GM21825 (cell line): Measurements from ENCODE around the gene GPR151.
"Not testable (repeated sequence)": the region's sequence is repeated elsewhere in the genome, so short reads cannot be mapped to it uniquely, and the experiment has no call there.

Source experiments
- ATAC-seq: cut with Tn5 transposase; IDR thresholded peaks from one replicate; pipeline ENCODE4 v1.9.1; 2021; ENCODE audit warnings: mild to moderate bottlenecking, moderate library complexity; ENCODE audit not compliant: unreplicated experiment

Gene GPR151

DNA sequence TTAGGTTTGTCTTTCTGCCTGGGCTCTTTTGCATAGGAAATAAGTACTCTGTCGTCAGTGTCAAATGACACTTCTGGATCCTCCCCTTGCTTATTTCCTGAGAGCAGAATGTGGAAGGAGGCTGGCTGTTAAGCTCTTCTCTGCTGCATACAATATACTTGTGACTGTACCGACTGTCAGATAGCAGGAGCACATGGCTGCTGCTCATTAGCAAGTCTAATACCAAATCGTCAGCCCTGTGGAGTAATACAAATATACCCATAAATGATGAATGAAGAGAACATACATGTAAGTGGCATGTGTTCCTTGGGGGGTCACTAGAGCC lies at the start of gene GPR151:
GPR151 (minus strand) TSS at position 40 of the 325 bp plus-strand sequence. CDS start 77 bp downstream, outside the sequence.
- no peak for ATAC-seq

DNA sequence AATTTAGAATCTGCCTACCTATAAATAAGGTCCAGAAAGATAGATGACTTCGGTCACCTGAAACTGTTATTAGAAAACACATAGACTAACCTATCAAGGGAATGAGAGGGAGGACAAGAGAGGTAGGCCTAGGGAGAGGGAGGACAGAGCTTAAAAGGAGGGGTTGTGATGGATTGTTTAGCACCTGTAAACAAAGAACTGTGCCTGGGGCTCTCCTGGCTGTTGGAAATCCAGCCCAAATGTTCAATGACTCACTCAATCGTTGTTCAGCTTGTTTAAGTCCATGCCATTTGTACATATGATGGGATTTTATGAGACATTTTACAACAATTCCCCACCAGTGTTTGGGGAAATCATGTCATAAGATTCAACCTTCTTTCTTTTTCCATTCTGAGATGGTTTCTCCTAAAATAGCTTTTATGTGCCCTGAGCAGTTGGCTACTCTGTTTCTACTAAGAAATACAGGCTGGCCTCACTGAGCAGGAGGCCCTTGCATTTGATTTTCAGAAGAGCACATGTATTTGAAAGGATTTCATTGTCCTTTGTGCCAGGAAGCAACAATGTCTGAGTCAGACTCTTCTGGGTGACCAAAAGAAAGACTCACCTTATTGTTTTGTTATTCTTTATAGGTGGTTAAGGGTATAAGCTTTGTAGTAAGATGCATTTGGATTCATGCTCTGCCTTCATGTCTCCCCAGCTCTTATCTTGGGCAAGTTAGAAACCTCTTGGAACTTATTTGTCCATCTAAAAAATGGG lies 48.2 kb upstream of the GPR151 start:
- no peak for ATAC-seq

DNA sequence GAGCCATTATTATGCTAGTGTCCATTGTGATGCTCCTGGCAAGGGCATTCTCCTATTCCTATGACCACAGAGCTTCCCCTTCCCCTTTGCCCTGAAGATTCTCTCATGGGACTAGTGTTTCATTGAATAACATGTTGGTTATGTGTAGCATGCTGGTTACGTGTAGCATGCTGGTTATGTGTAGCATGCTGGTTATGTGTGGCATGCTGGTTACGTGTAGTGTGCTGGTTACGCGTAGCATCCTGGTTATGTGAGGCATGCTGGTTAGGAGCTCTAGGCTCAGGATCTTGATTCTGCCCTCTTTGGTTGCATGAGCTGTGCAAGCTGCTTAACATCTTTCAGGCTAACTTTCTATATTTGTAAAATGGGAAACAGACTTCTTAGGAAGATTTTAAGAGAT lies 46.5 kb upstream of the GPR151 start:
- no peak for ATAC-seq

DNA sequence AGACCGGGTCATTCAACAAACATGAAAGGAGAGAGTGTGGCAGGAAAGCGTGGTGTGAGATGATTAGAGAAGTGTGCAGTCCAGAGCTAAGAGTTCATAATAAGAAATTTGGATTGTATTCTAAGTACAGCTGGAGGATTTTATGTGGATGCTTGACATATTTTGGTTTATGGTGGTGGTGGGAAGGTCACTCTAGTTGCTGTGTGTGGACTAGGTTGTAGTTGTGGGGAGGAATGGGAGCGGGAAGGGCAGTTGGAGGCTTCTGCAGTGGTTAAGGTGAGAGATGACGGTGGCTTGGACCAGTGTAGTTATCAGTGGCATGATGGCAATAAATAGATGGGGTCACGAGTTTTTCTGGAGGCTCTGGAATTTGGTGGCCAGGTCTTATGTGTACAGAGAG lies 45.7 kb upstream of the GPR151 start:
- ATAC-seq = no peak

DNA sequence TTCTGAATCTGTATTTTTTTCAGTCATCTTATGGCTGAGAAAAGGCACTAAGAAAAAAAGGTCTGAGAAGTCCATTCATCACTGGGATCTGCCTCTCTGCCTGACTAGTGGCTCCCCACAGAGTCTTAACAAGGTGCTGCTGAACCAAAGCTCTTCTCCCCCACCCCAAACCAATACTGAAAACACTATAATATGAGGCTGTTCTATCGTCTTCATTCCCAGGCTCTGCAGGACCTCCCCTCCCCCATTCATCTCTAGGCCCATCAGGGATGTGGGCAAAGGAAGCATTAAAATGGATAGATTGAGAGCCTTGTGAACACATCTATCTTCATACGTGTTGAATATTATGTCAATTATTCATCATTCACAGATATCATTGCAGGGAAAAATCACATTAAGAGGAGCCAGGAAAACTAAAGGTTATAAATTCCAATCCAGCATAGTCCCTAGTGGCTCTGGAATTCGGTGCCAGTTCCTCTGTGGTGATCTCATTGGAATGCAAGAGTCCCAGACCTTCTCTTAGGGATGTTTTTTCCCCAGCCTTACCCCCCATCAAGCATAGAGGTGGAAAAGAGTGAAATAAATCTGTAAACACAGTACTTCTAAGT lies 44.3 kb upstream of the GPR151 start:
- ATAC-seq = no peak

DNA sequence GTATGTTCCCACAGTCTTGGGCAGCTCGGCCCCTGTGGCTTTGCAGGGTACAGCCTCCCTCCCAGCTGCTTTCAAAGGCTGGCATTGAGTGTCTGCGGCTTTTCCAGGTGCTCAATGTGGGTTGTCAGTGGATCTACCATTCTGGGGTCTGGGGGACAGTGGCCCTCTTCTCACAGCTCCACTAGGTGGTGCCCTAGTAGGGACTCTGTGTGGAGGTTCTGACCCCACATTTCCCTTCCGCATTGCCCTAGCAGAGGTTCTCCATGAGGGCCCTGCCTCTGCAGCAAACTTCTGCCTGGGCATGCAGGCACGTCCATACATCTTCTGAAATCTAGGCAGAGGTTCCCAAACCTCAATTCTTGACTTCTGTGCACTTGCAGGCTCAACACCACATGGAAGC lies 40.9 kb upstream of the GPR151 start:
- not testable (repeated sequence) for ATAC-seq

DNA sequence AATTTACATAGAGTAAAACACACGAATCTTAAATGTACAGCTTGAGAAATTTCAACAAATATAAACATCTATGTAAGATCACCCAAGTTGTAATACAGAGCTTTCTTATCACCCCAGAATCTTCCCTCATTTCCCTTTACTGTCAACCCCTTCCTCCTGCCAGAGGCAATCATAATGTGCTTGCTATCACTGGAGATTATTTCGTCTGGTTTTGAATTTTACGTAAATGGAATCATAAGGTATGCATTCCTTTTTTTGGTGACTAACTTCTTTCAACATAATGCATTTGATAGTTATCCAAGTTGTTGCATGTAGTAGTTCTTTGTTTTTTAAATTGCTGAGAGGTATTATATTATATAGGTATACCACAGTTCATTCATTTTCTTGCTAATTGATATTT lies 37.5 kb upstream of the GPR151 start:
- no peak for ATAC-seq

DNA sequence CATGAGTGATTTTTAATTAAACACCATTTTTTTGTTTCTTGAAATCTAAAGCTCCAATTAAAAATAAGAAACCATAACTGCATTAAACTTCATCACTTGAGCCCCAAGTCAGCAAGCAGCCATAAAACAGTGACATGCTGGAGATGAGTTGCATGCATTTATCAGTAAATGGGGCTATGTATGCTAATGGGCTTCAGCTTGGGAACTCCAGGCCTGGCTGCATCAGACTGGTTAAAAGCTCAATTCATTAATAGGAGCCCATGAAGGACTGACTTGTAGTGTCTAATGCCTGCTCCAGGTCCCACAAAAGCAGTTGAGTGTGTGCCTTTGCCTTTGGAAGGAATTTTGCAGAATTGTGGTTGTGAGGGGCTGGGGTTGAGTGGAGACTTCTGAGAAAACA lies 33.6 kb upstream of the GPR151 start:
- no peak for ATAC-seq

DNA sequence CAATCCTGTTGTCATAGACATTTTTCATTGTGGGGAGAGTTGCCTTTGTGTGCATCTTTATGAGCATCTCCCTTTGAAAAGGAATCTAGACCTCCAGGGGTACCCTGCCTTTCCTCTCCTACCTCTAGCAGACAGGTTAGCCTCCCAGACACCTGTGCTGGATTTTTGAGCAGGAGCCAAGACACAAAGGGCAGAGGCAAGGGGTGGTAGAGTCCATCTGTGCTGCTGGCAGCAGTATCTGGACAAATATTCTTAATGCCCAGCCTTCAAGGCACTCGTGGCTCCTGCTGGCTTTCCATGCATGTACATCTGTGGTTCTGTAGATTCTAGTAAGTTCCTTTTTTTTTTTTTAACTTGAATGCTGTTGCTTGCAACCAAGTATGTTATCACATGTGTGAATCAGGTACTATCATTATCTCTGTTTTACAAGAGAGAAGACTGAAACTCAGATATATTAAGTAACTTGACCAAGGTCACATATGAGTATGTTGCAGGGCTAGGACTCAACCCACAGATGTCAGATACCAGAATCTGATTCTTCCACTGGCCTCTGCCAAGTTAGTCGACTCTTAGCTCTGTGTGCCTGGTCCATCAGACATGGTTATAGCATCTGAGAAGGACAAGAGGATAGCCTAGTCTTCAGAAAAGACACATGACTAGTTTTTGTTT lies 32.9 kb upstream of the GPR151 start:
- ATAC-seq = no peak

DNA sequence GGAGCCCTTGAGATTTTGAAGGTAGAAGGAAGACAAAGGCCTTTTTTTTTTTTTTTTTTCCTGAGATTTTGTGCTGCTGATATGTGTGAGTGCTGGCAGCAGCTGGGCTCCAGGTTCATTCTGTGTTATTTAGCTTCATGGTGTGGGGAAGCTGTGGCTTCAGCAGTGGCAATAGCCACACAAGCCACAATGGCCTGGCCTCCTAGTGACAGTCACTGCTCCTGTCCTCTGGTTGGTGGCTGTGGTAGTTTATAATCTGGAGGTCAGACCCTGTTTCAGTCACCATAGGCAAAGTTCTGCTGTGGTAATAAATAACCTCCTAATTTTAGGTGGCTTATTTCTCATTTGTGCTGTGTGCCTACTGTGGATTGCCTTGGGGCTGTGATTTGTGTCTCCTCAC lies 28.2 kb upstream of the GPR151 start:
- no peak for ATAC-seq

DNA sequence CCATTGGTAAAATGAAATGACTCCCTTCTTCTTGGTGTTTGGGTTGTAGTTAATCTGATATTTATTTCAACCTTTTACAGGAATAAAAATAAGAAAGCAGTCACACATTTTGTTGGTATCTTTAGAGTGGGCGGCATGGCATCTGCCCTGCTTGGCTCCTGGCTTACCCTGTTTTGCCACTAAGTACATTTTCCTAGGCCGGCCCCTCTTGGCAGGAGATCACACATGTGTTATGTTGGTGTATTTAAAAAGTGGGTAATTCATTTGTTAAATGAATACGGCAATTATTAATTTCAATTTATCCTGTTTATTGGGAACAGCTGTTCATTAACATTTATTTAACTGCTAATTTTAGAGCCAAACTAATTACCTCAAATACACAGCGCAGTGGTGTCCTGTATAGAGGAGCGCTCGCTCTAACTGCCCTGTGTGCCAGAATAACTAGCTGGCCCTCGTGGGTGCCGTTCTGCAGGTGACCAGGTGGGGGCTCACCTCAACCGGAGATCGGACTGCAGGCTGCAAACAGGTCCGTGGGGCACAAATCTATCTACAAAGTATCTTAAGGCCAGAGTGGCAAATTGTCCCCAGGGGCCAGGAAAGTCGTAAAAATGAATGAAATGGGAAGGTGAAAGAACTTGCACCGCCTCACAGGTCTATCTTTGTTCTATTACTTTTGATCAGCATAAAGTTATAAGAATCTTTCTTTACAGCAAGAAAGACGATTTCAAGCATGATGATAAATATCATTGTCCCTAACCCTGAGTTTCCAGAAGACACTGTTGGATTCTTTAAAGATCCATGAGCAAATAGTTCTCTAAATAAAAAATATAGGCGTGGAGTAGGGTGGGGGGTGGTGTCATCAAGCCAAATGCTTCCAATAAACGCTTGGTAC lies 26.2 kb upstream of the GPR151 start:
- ATAC-seq = peak; percentile 99

DNA sequence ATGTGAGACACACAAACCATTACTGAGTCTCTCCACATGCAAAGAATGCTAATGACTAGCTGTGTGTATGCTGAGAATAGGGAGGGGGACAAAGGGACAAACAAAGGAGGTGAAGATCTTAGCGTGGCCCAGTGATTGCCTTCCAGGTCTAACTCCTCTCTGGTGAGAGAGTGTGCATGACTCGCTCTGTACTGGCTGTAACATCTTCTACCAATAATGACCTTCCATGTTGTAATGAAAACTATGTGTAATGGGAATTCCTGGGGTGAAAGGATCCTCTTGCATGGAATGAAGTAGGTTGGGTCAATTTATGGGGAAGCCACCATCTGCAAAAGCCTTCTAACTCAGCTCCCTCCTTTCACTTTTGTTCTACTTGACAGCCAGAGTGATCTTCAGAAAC lies 24.4 kb upstream of the GPR151 start:
- no peak for ATAC-seq

DNA sequence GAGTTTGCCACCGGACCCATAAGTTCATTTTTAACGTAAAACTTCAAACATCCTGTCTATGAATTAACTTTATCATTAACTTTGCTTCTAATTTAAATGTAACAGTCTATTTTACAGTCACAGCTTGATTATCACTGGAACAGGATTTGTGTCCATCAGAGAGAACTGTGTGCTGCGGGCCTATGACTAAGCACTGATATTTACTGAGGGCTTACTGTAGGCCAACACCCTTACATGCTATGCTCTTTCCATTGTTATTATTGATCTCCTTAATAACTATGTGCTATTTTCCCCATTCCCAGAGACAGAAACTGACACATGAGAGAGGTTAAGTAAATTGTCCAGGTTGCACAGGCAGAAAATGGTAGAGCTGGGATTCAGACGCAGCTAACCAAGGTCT lies 24.0 kb upstream of the GPR151 start:
- no peak for ATAC-seq

DNA sequence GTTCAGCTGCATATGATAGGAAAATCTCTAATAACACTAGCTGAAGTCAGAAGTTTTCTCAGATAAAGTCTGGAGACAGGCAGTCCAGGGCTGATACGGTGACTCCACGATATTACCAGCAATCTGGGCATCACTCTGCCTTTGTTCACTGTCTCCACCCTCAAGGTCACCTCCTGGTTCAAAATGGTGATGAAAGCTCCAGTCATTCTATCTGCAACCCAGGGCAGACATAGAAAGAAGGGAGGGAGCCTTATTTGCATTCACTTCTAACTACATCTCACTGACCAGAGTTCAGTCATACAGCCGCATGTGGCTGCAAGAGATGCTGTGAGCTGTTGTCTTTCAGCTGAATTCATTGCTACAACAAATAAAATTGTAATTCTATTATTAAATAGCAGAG lies 22.4 kb upstream of the GPR151 start:
- ATAC-seq = no peak

DNA sequence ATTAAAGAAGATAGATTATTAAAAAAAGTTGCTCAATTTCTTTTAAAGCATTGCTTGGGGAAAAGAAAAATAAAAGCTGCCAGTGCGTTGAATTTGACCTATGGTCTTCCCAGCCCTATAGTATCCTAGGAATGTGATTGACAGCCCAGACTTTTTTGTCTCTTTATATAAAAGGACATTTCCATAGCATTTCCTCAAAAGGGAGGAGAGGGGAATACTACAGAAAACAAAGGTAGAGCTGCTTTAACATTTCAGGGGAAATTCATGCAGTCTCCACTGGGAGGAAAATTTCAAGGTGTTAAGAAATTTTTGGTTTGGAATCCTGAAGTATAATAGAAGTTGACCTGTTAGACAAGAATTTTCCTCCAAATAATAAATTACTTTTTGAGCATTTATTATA lies 17.9 kb upstream of the GPR151 start:
- no peak for ATAC-seq

DNA sequence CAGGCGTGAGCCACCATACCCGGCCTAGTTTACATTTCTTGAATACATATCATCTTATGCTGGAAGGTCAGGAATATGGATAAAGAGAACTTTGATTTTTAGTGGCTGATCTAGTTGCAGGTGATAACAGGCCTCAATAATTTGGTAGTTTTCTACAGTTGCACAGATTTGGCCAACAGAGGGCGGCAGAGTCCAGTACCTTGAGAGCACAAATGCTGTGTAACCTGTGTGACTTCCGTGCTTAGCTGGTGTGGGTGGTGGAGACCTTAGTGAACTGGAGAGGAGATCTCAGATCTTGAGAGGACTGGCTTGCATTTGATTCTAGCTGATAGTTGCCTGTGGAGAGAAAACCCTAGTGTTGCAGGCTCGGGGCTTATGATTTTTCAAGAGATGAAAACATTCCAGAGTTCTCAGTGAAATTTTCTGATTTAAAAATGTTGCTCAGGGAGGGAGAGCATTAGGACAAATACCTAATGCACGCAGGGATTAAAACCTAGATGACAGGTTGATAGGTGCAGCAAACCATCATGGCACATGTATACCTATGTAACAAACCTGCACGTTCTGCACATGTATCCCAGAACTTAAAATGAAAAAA lies 17.4 kb upstream of the GPR151 start:
- peak; percentile 95 for ATAC-seq

DNA sequence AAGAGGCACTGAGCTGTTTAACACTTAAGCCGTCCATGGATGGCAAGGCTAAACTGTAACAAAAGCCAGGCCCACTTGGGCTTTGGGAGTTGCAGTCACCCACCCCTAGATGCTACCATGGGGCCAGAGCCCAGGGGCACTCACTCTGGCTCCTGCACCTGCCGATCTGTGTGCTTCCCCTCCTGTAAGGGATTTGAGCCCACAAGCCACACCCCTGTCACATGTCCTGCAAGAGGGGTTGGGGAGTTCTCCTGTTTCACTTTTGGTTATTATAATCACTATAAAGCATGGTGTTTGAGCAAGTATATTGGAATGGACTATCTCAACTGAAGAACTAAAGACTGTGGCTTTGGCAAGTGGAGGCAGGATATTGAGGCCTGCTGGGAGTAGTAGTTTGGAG lies 14.0 kb upstream of the GPR151 start:
- peak; percentile 68 for ATAC-seq

DNA sequence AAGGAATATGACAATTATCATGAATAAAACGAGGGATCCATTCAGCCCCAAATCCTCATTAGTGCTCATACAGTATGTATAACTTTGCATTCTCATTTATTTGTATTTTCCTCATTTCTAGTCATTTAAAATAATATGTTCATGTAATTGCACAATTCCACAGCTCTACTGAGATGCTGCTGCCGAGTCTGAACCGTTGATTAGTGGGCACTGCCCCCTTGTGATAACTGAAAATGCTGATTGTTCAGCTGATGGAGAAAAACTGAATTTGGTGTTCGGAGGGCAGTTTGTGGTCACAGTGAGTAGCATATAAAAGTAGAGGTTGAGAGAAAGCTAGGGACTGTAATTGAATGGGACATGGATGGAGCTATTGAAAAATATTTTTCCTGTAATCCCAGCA lies 12.2 kb upstream of the GPR151 start:
- no peak for ATAC-seq

DNA sequence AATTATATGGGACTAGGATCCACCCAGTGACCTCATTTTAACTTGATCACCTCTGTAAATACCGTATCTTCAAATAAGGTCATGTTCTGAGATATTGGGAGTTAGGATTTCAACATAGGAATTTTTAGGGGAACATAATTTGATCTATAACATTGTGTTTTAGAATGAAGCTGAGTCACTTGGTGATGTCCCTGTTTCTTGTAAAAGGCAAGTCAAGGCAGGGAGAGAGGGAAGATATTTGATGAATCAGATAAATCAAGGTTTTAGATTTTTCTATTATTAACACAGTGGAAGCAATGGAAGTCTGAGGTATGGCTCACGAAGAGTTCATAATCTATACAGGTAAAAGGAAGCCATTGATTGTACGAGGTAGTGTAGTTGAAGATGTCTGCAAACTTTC lies 11.8 kb upstream of the GPR151 start:
- no peak for ATAC-seq

DNA sequence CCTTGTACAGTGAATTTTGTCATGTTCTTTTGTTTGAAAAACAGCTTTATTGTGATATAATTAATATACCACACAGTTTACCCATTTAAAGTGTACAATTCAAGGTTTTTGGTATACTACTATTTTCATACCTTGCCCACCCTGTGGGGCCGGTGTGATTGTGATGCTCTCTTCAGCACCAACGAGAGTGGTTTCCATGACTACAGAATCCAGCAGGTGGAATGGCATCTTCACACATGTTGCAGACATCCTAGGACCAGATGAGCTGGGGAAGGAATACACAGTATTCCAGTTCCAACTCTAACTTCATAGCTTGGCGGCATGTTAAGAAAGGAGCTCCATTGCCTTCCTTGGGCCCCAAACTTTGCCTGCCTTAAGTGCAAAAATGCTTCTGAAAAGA lies 7.7 kb upstream of the GPR151 start:
- ATAC-seq = no peak
